ENCODE data around the gene TFEB. TPM values are rescaled to one million over a fixed set of nuclear protein-coding genes. Genes with fewer than 3 reads are reported as not detected.

TFEB gene
- total and polyA plus RNA-seq, 10 of the 15 experiments (the other 5 are each of a cell fraction or from before 2014, with no cell fraction given): 0.84 to 108 (median 60.8) TPM

GRCh38 chr6:41729624-41730023, 5.8 kb downstream of the TFEB start:
- H4K20me1 ChIP-seq (ENCODE audit: control insufficient read depth, insufficient read depth): no peaks in the 10 kb centered on the region
- H3K4me3 ChIP-seq: peak overlapping the region; percentile 92
- WGBS (ENCODE audit: insufficient coverage, insufficient replicate concordance, low lambda C conversion rate, missing lambda C conversion rate): 11% methylated on average over 7 of the region's 7 CpGs
- POLR2A ChIA-PET: interaction anchor here (8.4 to 9.6 kb wide), 2 partner anchors 11 to 23 kb away, joined by 180 to 293 read pairs; no protein-coding TSS in a partner anchor
- intact Hi-C loops (cut with micrococcal nuclease; ENCODE audit: unreplicated experiment): loop anchor here (5.0 to 10.0 kb wide), 3 partner anchors 32 to 655 kb away; partner anchors contain the start of genes FOXP4, NFYA and OARD1
- CTCF ChIA-PET: interaction anchor here (4.6 to 5.6 kb wide), 2 partner anchors 14 to 24 kb away, joined by 21 to 46 read pairs; no protein-coding TSS in a partner anchor
- no peak for ATAC-seq
- no peaks in the 10 kb centered on the region for H3K9me3 ChIP-seq (replicated peaks; ENCODE audit: control insufficient read depth, insufficient read depth, low read length)
- TF ChIP-seq CEBPZ (IDR thresholded peaks at IDR 0.05; ENCODE audit: low read depth, low read length) (no peak), SUPT20H (IDR thresholded peaks at IDR 0.05; ENCODE audit: borderline replicate concordance, control insufficient read depth, low read depth, low read length) (no peak), BHLHE40 (IDR thresholded peaks at IDR 0.05; ENCODE audit: borderline replicate concordance in 1 of 2, low read depth in 2 of 2, low read length in 1 of 2) (no peak), NFYA (IDR thresholded peaks at IDR 0.05; ENCODE audit: borderline replicate concordance, low read depth, low read length) (no peak), TBL1XR1 (IDR thresholded peaks at IDR 0.05; ENCODE audit: low read depth, low read length) (no peak), WRNIP1 (IDR thresholded peaks at IDR 0.05; ENCODE audit: borderline replicate concordance, low read depth, low read length) (0 out of 2 replicates have a peak, but pooled peaks have one; percentile 81), LARP7 (IDR thresholded peaks at IDR 0.05) (no peak)
- TF ChIP-seq, protein P1, sequence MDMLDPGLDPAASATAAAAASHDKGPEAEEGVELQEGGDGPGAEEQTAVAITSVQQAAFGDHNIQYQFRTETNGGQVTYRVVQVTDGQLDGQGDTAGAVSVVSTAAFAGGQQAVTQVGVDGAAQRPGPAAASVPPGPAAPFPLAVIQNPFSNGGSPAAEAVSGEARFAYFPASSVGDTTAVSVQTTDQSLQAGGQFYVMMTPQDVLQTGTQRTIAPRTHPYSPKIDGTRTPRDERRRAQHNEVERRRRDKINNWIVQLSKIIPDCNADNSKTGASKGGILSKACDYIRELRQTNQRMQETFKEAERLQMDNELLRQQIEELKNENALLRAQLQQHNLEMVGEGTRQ (IDR thresholded peaks at IDR 0.05; ENCODE audit: borderline replicate concordance, low read depth, low read length): no peak
- peak overlapping the region; percentile 93 for H3K9ac ChIP-seq (ENCODE audit: control insufficient read depth, insufficient read depth, low read length)
- no peaks in the 10 kb centered on the region for H3K27me3 ChIP-seq (replicated peaks in 1 of 2; ENCODE audit: control insufficient read depth in 2 of 2, insufficient read depth in 2 of 2, low read length in 1 of 2)
- no TSS peak for BruUV-seq (replicated peaks)
- H3K4me1 ChIP-seq (ENCODE audit: control insufficient read depth, insufficient read depth, low read length): peaks cover 52% of the 10 kb centered on the region
- SMC1A ChIA-PET (ENCODE audit: uncharacterized antibody, unreplicated experiment): interaction anchor here (0.5 to 8.5 kb wide), 5 partner anchors 8 to 49 kb away, joined by 3 to 168 read pairs (median 88); no protein-coding TSS in a partner anchor
- in situ Hi-C loops (cut with MboI): no loop called here
- RAD21 ChIA-PET (ENCODE audit: unreplicated experiment): interaction anchor here (0.8 to 8.5 kb wide), 4 partner anchors 11 to 57 kb away, joined by 3 to 300 read pairs (median 18); no protein-coding TSS in a partner anchor
- H3K4me2 ChIP-seq (ENCODE audit: control insufficient read depth, insufficient read depth): peak overlapping the region; percentile 99
- DNase-seq (ENCODE audit: low read depth, low spot score): no peak
- H3K27ac ChIP-seq (ENCODE audit: control insufficient read depth, insufficient read depth): peak overlapping the region; percentile 98
- H3K79me2 ChIP-seq (ENCODE audit: control insufficient read depth, insufficient read depth, low read length): peaks cover 95% of the 10 kb centered on the region
- H3K36me3 ChIP-seq (ENCODE audit: control insufficient read depth in 2 of 2, insufficient read depth in 2 of 2, low read length in 1 of 2): peaks cover 2 to 8% of the 10 kb centered on the region in 2 experiments; a peak in 2 of 4 replicates
- H2AFZ ChIP-seq (ENCODE audit: control insufficient read depth, low read depth, low read length): no peak overlapping the region
- FAIRE-seq: no peak

All from GM12878 (cell line).